Effector memory CD8-positive, alpha-beta T cell (primary cell): ENCODE measurements around the gene PRXL2A.

Experiments used
- ATAC-seq: fragments of 150-1000 bp; cut with Tn5 transposase; replicated peaks from 2 replicates; pipeline ENCODE4 v1.10.0; 2021; ENCODE audit warnings: mild to moderate bottlenecking, moderate library complexity
- DNase-seq, 3 experiments: peaks; one replicate each; pipeline ENCODE4 v3.0.0; 2021
- H3K27ac Mint-ChIP-seq, 2 donors: one replicate each; pipeline ENCODE4 v1.8.0; 2022; ENCODE audit warnings: mild to moderate bottlenecking in 2 of 2, mixed read lengths in 2 of 2, moderate library complexity in 2 of 2
- H3K27me3 Mint-ChIP-seq, 2 donors: one replicate each; pipeline ENCODE4 v1.8.0; 2022; ENCODE audit warnings: mixed read lengths in 2 of 2
- H3K36me3 Mint-ChIP-seq: one replicate; pipeline ENCODE4 v1.8.0; 2022; ENCODE audit warnings: mild to moderate bottlenecking, moderate library complexity, mixed read lengths; ENCODE audit not compliant: insufficient read depth
- H3K4me1 Mint-ChIP-seq, 2 donors: one replicate each; pipeline ENCODE4 v1.8.0; 2022; ENCODE audit warnings: low read depth in 2 of 2, mixed read lengths in 2 of 2
- H3K4me3 Mint-ChIP-seq, 2 donors: one replicate each; pipeline ENCODE4 v1.8.0; 2022; ENCODE audit warnings: mild to moderate bottlenecking in 2 of 2, mixed read lengths in 2 of 2, moderate library complexity in 2 of 2
- H3K9me3 Mint-ChIP-seq, 2 donors: one replicate each; pipeline ENCODE4 v1.8.0; 2022; ENCODE audit warnings: mixed read lengths in 2 of 2

PRXL2A gene

DNA sequence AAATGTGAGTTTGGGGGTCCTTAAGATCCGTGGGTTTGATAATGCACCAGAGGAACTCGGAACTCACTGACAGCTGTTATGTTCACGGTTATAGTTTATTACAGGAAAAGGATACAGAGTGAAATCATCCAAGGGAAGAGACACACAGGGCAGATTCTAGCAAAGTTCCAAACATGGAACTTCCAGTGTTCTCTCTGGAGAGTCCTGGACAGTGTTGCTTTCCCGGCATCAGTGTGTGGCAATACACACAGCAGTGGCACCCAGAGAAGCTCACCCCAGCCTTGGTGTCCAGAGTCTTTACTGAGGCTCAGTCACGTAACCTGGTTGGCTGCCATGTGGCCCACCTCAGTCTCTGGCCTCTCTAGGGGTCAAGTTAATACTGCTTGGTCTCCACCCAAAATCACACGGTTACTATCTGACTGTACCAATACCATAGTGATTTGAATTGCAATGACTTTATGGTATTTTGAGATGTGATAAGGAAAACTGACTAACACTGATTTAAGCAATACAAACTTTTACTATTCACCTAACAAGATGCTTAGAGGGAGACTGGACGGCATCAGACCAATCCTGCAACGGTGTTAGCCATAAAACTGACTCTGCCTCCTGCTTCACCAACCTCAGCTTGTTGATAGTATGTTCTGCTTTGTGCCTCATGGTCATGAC, 8.1 kb upstream of the PRXL2A start:
- DNase-seq (no peak), ATAC-seq (no peak)
- Mint-ChIP-seq H3K27ac (no peak overlapping the region), H3K4me3 (no peak overlapping the region), H3K9me3 (no peaks in the 10 kb centered on the region), H3K27me3 (peaks cover 10 to 20% of the 10 kb centered on the region in 2 donors), H3K4me1 (no peaks in the 10 kb centered on the region), H3K36me3 (no peaks in the 10 kb centered on the region)

GRCh38 chr10:80405035-80405434, 3.3 kb upstream of the PRXL2A start:
- Mint-ChIP-seq H3K9me3 (no peaks in the 10 kb centered on the region), H3K4me1 (peaks cover 7% of the 10 kb centered on the region in 2 donors), H3K36me3 (no peaks in the 10 kb centered on the region), H3K27me3 (peaks cover 0 to 7% of the 10 kb centered on the region in 2 donors), H3K27ac (no peak overlapping the region), H3K4me3 (no peak overlapping the region)
- ATAC-seq: no peak
- DNase-seq: no peak

- no peak overlapping the region for H3K4me3 Mint-ChIP-seq
- peaks cover 7% of the 10 kb centered on the region in 2 donors for H3K4me1 Mint-ChIP-seq
- peaks cover 0 to 7% of the 10 kb centered on the region in 2 donors for H3K27me3 Mint-ChIP-seq
- no peak overlapping the region for H3K27ac Mint-ChIP-seq
- DNase-seq (no peak), ATAC-seq (no peak)
- no peaks in the 10 kb centered on the region for H3K9me3 Mint-ChIP-seq
- H3K36me3 Mint-ChIP-seq: no peaks in the 10 kb centered on the region
These were observed 2.7 kb upstream of the PRXL2A start for GRCh38 chr10:80405626-80406025.

GRCh38 chr10:80406204-80406603, 2.1 kb upstream of the PRXL2A start:
- H3K27me3 Mint-ChIP-seq: peaks cover 0 to 7% of the 10 kb centered on the region in 2 donors

DNA sequence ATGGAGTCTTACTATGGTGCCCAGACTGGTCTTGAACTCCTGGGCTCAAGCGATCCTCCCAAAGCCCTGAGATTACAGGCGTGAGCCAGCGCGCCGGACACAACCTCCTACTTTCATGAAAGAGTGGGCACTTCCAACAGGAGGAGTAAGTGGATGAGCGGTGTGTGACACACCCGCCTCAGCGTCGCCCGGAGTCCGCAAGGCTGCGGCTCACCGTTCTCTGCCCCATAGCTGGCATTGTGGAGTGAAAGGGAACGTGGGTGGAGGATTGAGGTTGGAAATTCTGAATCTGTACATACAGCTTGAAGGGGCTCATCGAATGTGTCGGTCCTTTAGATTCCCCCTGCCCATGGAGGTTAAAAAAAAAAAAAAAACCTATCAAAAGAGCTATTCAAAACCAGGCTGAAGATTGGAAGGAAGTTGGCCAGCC, 524 bp upstream of the PRXL2A start:
- Mint-ChIP-seq H3K9me3 (no peaks in the 10 kb centered on the region), H3K4me1 (peaks cover 7% of the 10 kb centered on the region in 2 donors), H3K4me3 (peak overlapping the region; percentile 90 to 91), H3K36me3 (no peaks in the 10 kb centered on the region), H3K27ac (peak overlapping the region in 1 of 2 donors; percentile 73), H3K27me3 (peaks cover 0 to 7% of the 10 kb centered on the region in 2 donors)
- ATAC-seq (peak; percentile 29), DNase-seq (no peak)

More at GRCh38 chr10:80406204-80406603, 2.1 kb upstream of the PRXL2A start:
- DNase-seq (no peak), ATAC-seq (no peak)
- H3K36me3 Mint-ChIP-seq: no peaks in the 10 kb centered on the region
- H3K4me1 Mint-ChIP-seq: peaks cover 7% of the 10 kb centered on the region in 2 donors
- H3K9me3 Mint-ChIP-seq: no peaks in the 10 kb centered on the region
- H3K4me3 Mint-ChIP-seq: no peak overlapping the region
- H3K27ac Mint-ChIP-seq: no peak overlapping the region

DNA sequence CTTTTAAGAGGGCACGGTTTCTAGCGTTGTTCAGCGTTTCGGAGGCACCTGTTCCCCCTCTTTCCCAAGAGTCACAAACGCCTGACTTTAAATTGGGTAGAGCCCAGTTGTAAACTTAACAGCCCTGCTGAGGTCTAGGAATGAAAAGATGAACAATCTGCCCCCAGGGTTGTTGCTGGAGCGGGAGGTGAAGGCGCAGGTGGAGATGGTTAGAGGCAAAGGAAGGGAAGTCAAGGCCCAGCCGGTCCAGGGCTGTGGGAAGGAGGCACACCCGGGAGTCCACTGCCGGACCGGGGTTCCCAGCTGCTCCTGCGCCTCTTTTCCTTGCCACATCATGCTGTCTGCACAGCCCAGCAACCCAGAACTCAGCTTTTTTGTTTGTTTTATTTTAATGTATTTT, 770 bp downstream of the PRXL2A start:
- ATAC-seq (no peak), DNase-seq (no peak)
- peaks cover 7% of the 10 kb centered on the region in 2 donors for H3K4me1 Mint-ChIP-seq
- no peaks in the 10 kb centered on the region for H3K36me3 Mint-ChIP-seq
- peak overlapping the region in 1 of 2 donors; percentile 65 for H3K27ac Mint-ChIP-seq
- no peaks in the 10 kb centered on the region for H3K9me3 Mint-ChIP-seq
- peak overlapping the region; percentile 45 to 91 for H3K4me3 Mint-ChIP-seq
- H3K27me3 Mint-ChIP-seq: peaks cover 0 to 7% of the 10 kb centered on the region in 2 donors

DNA sequence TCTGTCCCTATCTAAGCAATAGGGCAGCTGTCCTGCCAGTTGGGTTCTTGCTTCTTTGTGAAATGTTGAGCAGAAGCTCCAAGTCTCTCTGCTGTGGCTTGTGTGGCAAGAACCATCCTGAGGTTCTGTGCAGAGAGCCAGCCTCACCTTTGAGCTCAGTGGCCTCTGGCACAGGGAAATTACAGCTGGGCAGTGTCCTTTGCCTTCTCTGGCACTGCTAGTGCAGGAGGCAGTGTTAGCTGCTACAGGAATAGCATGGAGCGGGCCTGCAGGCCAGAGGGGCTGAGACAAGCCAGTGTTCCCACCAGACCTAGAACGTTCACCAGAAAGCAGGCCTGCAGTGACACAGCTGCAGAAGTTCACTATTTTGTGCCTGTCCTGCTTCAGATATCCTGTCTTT, 1.8 kb downstream of the PRXL2A start:
- Mint-ChIP-seq H3K4me3 (peak overlapping the region in 1 of 2 donors; percentile 45), H3K9me3 (no peaks in the 10 kb centered on the region), H3K36me3 (no peaks in the 10 kb centered on the region)

GRCh38 chr10:80410578-80411145, 2.3 kb downstream of the PRXL2A start:
- H3K9me3 Mint-ChIP-seq: no peaks in the 10 kb centered on the region
- no peak overlapping the region for H3K4me3 Mint-ChIP-seq
- peaks cover 0 to 7% of the 10 kb centered on the region in 2 donors for H3K27me3 Mint-ChIP-seq
- H3K4me1 Mint-ChIP-seq: peaks cover 7% of the 10 kb centered on the region in 2 donors
- ATAC-seq (no peak), DNase-seq (no peak)
- no peaks in the 10 kb centered on the region for H3K36me3 Mint-ChIP-seq
- no peak overlapping the region for H3K27ac Mint-ChIP-seq

More for the DNA sequence above, 1.8 kb downstream of the PRXL2A start:
- peaks cover 0 to 7% of the 10 kb centered on the region in 2 donors for H3K27me3 Mint-ChIP-seq
- DNase-seq (no peak), ATAC-seq (no peak)
- peaks cover 7% of the 10 kb centered on the region in 2 donors for H3K4me1 Mint-ChIP-seq
- no peak overlapping the region for H3K27ac Mint-ChIP-seq

GRCh38 chr10:80411267-80411668, 2.9 kb downstream of the PRXL2A start:
- Mint-ChIP-seq H3K9me3 (no peaks in the 10 kb centered on the region), H3K4me3 (no peak overlapping the region), H3K27me3 (peaks cover 0 to 7% of the 10 kb centered on the region in 2 donors), H3K27ac (no peak overlapping the region), H3K36me3 (no peaks in the 10 kb centered on the region), H3K4me1 (peaks cover 7% of the 10 kb centered on the region in 2 donors)
- ATAC-seq: no peak
- DNase-seq: no peak

- ATAC-seq (no peak), DNase-seq (no peak)
- no peaks in the 10 kb centered on the region for H3K9me3 Mint-ChIP-seq
- H3K36me3 Mint-ChIP-seq: no peaks in the 10 kb centered on the region
- H3K4me3 Mint-ChIP-seq: no peak overlapping the region
- peaks cover 7% of the 10 kb centered on the region in 2 donors for H3K4me1 Mint-ChIP-seq
- no peak overlapping the region for H3K27ac Mint-ChIP-seq
- peaks cover 0 to 7% of the 10 kb centered on the region in 2 donors for H3K27me3 Mint-ChIP-seq
These were observed 3.4 kb downstream of the PRXL2A start for GRCh38 chr10:80411681-80412220.

DNA sequence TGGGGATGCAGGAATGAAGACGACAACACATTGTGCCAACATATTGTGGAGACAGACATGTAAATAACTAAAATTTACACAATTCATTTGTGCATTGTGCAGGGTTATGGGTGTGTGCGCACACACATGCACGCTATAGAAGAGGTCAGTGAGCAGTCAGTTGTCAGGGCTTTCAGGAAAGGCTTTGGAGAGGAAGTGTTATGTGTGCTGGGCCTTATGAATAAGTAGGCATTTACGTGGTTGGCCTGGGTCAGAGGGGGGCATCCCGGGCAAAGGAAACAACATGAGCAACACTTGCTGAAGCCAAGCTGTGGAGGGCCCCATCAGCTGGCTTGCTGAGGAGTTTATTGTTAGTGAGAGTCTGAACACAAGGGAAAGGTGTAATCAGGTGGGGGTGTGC, 4.1 kb downstream of the PRXL2A start:
- Mint-ChIP-seq H3K9me3 (no peaks in the 10 kb centered on the region), H3K4me1 (peaks cover 7% of the 10 kb centered on the region in 2 donors), H3K27ac (no peak overlapping the region), H3K36me3 (no peaks in the 10 kb centered on the region), H3K27me3 (peaks cover 0 to 5% of the 10 kb centered on the region in 2 donors), H3K4me3 (no peak overlapping the region)
- ATAC-seq (no peak), DNase-seq (no peak)

- no peaks in the 10 kb centered on the region for H3K36me3 Mint-ChIP-seq
- peaks cover 0 to 3% of the 10 kb centered on the region in 2 donors for H3K27me3 Mint-ChIP-seq
- no peak overlapping the region for H3K27ac Mint-ChIP-seq
- no peak overlapping the region for H3K4me3 Mint-ChIP-seq
- H3K4me1 Mint-ChIP-seq: peaks cover 0 to 2% of the 10 kb centered on the region in 2 donors
- H3K9me3 Mint-ChIP-seq: no peaks in the 10 kb centered on the region
- no peak for ATAC-seq
- no peak for DNase-seq
These were observed 5.1 kb downstream of the PRXL2A start for GRCh38 chr10:80413271-80413996.

DNA sequence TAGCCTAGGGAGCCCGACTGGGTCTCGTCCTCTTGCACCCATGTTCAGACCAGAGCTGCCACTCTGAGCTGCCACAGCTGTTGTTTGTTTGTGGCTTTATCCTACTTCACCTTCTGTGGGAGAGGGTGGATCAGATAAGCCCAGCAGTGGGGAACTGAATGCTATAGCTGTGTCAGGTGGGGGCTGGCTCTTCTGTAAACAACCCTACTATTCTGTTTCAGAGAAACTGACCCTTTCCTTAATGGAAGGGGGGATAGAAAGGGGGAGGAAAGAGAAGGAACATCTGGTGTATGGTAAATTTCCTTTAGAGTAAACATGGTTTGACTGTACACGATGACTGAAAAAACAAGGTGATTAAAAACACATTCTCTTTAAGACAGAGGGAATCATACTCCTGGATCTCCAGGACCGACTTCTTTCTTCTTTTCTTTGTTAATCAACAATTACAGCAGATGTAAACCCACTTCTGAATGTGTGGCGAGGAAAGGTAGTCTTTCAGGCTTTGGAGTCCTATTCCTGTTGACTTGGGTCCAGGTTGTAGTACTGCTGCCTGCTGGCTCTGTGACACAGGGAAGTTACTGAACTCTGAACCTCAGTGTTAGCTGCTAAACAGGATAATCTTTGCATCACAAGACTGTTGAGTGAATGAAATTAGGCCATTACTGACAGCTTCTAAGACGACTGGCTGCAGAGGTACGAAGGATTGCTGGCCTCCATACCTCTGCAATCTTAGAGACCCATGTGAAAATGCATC, 6.0 kb downstream of the PRXL2A start:
- no peaks in the 10 kb centered on the region for H3K36me3 Mint-ChIP-seq
- H3K27ac Mint-ChIP-seq: no peak overlapping the region
- ATAC-seq: no peak

More for the DNA sequence above, 6.0 kb downstream of the PRXL2A start:
- Mint-ChIP-seq H3K27me3 (peaks cover 0 to 5% of the 10 kb centered on the region in 2 donors), H3K4me3 (no peak overlapping the region), H3K9me3 (no peaks in the 10 kb centered on the region), H3K4me1 (no peaks in the 10 kb centered on the region)
- DNase-seq: no peak
